ENCODE data around the gene LCT. TPM values are rescaled to one million over a fixed set of nuclear protein-coding genes. Genes with fewer than 3 reads are reported as not detected.
A peak's percentile ranks its signal among the peaks of the same experiment; 100 is the strongest.

LCT gene
- total RNA-seq, 6 experiments from 2014 or later, result 0.12 TPM; not detected in 5

DNA sequence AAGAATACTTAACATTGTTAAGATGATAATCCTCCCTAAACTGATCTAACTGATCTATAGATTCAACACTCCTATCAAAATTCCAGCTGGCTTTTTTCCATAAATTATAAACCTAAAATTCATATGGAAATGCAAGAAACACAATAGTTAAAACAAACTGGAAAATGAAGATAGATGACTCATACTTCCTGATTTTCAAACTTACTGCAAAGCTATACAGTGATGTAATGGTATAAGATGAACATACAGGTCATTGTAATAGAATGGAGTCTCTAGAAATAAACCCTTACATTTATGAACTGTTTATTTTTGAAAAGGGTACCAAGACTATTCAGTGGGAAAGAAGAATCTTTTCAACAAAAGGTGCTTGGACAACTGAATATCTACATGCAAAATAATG is 63.1 kb downstream of the LCT start:
- intact Hi-C loops (cut with DNase I), result no loop called here
- Histone ChIP-seq H3K4me3 (no peak overlapping the region), H3K9me3 (no peaks in the 10 kb centered on the region), H3K4me1 (peaks cover 0 to 15% (median 7%) of the 10 kb centered on the region in 4 donors), H3K36me3 (peaks cover 4 to 74% (median 33%) of the 10 kb centered on the region in 4 donors), H3K27me3 (no peaks in the 10 kb centered on the region), H3K27ac (no peak overlapping the region)
- DNase-seq, result no peak
- TF ChIP-seq, protein P1, sequence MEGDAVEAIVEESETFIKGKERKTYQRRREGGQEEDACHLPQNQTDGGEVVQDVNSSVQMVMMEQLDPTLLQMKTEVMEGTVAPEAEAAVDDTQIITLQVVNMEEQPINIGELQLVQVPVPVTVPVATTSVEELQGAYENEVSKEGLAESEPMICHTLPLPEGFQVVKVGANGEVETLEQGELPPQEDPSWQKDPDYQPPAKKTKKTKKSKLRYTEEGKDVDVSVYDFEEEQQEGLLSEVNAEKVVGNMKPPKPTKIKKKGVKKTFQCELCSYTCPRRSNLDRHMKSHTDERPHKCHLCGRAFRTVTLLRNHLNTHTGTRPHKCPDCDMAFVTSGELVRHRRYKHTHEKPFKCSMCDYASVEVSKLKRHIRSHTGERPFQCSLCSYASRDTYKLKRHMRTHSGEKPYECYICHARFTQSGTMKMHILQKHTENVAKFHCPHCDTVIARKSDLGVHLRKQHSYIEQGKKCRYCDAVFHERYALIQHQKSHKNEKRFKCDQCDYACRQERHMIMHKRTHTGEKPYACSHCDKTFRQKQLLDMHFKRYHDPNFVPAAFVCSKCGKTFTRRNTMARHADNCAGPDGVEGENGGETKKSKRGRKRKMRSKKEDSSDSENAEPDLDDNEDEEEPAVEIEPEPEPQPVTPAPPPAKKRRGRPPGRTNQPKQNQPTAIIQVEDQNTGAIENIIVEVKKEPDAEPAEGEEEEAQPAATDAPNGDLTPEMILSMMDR (IDR thresholded peaks at IDR 0.05), result no peak
- TF ChIP-seq POLR2A (IDR thresholded peaks at IDR 0.05), result no peak
- no peak for ATAC-seq

DNA sequence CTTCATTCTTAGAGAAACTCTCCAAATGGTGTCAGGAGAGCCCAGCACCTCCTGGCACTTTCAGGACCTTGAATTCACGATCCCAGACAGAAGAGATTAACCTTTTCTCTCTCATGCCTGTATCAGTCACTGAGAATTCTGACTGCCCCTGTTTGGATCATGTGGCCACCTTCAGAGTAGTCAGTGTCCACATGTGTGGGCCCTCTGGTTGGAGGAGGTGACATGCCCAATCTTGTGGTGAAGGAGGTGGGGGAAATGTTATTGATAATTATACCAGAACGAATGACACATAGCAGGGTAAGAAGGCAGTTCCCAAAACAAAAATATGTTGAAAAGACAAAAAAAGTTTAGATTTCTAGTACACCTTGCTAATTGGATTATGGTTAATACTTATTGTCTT is 63.7 kb downstream of the LCT start:
- Histone ChIP-seq H3K4me3 (no peak overlapping the region), H3K27me3 (no peaks in the 10 kb centered on the region), H3K36me3 (peaks cover 2 to 72% (median 33%) of the 10 kb centered on the region in 4 donors), H3K27ac (no peak overlapping the region), H3K9me3 (no peaks in the 10 kb centered on the region), H3K4me1 (peaks cover 0 to 15% (median 7%) of the 10 kb centered on the region in 4 donors)
- TF ChIP-seq, protein P1 (IDR thresholded peaks at IDR 0.05), result no peak
- no peak for TF ChIP-seq POLR2A (IDR thresholded peaks at IDR 0.05)
- ATAC-seq, result no peak
- WGBS (ENCODE audit: insufficient coverage, low coverage, low lambda C conversion rate, missing lambda C conversion rate), result 69% methylated on average over 2 of the region's 2 CpGs
- no peak for DNase-seq
- intact Hi-C loops (cut with DNase I), result no loop called here

DNA sequence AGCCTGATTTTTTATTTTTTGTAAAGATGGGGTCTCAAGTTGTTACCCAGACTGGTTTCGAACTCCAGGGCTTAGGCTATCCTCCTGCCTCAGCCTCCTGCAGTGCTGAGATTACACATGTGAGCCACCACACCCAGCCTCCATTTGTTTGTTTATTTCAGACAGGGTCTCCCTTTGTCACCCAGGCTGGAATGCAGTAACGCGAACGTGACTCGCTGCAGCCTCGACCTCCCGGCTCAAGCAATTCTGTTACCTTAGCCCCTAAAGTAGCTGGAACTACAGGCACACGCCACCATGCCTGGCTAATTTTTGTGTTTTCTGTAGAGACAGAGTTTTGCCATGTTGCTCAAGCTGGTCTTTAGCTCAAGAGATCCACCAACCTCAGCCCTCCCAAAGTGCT is 68.1 kb downstream of the LCT start:
- ATAC-seq (no peak), DNase-seq (no peak)
- TF ChIP-seq POLR2A (IDR thresholded peaks at IDR 0.05), result no peak
- TF ChIP-seq, protein P1 (IDR thresholded peaks at IDR 0.05), result no peak
- no peak overlapping the region for H3K27ac ChIP-seq
- no peaks in the 10 kb centered on the region for H3K4me1 ChIP-seq
- 93% methylated on average over 3 of the region's 8 CpGs for WGBS (ENCODE audit: insufficient coverage, low coverage, low lambda C conversion rate, missing lambda C conversion rate)
- intact Hi-C loops (cut with DNase I), result no loop called here
- H3K36me3 ChIP-seq, result peaks cover 4 to 84% (median 27%) of the 10 kb centered on the region in 4 donors
- no peak overlapping the region for H3K4me3 ChIP-seq
- no peaks in the 10 kb centered on the region for H3K27me3 ChIP-seq
- H3K9me3 ChIP-seq, result no peaks in the 10 kb centered on the region

DNA sequence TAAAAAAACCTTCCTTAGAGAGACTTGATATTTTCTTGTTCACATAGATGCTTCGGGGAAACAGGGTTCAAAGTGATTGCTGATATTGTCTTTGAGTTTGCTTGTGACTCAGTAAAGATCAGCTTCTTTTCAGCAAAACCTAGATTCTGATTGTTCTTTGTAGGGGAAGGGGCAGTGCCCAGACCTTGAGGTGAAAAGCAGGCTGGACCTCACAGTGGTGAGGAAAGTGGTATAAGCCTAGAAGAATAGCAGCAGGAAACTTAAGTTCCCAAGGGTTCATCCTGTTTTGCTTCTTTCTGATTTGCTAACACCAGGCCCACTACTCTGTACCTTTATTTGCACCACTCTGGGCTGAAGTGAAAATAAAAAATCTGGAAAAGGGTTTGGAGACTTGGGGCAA is 74.5 kb downstream of the LCT start:
- TF ChIP-seq, protein P1 (IDR thresholded peaks at IDR 0.05), result no peak
- TF ChIP-seq POLR2A (IDR thresholded peaks at IDR 0.05), result no peak
- DNase-seq (no peak), ATAC-seq (peak; percentile 24 to 75 (median 41))
- Histone ChIP-seq H3K9me3 (no peaks in the 10 kb centered on the region), H3K4me1 (no peaks in the 10 kb centered on the region), H3K27ac (no peak overlapping the region), H3K4me3 (no peak overlapping the region), H3K36me3 (peaks cover 4 to 88% (median 21%) of the 10 kb centered on the region in 4 donors), H3K27me3 (no peaks in the 10 kb centered on the region)
- intact Hi-C loops (cut with DNase I), result no loop called here
- WGBS (ENCODE audit: insufficient coverage, low coverage, low lambda C conversion rate, missing lambda C conversion rate), result 80% methylated on average over 1 of the region's 1 CpG

DNA sequence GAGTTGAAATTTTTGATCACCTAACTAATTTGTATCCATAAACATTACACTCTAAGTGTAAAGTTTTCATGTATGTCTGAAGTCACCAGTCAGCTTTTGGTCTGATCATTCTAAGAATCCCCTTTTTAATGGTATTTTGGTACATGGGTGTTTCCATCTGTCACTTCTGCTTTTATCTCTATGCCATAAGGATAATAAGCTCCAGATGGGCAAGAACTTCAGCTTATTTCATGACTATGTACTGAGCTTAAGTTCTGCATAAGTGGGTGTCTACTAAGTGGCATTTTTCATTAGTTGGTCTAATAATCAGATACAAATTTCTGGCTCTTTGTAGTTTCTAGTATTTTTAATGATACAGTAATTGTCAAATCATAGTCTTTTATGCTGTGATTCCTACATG is 75.0 kb downstream of the LCT start:
- ATAC-seq (no peak), DNase-seq (no peak)
- Histone ChIP-seq H3K36me3 (peaks cover 4 to 88% (median 25%) of the 10 kb centered on the region in 4 donors), H3K27me3 (no peaks in the 10 kb centered on the region), H3K9me3 (no peaks in the 10 kb centered on the region), H3K4me1 (no peaks in the 10 kb centered on the region), H3K27ac (no peak overlapping the region), H3K4me3 (no peak overlapping the region)
- TF ChIP-seq, protein P1 (IDR thresholded peaks at IDR 0.05), result no peak
- intact Hi-C loops (cut with DNase I), result no loop called here
